Stimulated activated CD8-positive, alpha-beta memory T cell treated with anti-CD3 and anti-CD28 coated beads, Interleukin-15, amount 100 ng/mL, for 4 hours (primary cell): Measurements from ENCODE around the gene MYO18B.

Experiments used
- DNase-seq, 2 donors: peaks; one replicate each; pipeline ENCODE4 v3.0.0-alpha.2; 2020; ENCODE audit warnings: low read depth in 2 of 2

The MYO18B gene

DNA sequence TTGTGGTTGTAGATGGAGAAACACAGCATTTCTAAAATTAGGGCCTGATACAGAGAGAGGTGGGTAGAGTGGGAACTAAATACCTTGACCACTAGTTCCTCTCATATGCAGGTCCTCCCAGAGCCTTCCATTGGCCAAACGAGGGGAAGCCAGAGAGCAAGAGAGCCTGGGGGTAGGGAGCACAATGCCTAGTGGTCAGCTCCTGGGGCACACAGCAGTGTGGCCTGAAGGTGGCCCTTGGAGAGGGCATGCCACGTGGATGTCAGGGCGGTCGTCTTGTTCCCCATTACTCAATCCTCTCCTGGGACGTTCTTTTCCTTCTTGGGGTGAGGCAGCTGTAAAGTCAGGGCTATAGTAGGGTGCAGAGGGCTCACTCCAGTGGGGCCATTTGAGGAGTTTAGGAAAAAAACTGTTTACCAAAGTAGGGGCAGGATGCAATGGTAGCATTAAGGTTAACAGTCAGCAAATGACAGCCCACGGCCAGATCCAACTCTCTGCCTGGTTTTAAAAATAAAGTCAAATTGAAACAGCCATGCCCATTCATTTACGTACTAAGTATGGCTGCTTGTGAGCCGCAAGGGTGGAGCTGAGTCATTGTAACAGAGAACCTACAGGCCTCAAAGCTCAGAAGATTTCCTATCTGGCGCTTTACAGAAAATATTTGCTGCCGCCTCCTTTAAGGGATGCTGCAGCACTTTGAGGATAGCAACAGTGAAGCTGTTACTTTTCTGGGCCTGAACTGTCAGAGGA, 7.6 kb downstream of the MYO18B start:
- DNase-seq = no peak

DNA sequence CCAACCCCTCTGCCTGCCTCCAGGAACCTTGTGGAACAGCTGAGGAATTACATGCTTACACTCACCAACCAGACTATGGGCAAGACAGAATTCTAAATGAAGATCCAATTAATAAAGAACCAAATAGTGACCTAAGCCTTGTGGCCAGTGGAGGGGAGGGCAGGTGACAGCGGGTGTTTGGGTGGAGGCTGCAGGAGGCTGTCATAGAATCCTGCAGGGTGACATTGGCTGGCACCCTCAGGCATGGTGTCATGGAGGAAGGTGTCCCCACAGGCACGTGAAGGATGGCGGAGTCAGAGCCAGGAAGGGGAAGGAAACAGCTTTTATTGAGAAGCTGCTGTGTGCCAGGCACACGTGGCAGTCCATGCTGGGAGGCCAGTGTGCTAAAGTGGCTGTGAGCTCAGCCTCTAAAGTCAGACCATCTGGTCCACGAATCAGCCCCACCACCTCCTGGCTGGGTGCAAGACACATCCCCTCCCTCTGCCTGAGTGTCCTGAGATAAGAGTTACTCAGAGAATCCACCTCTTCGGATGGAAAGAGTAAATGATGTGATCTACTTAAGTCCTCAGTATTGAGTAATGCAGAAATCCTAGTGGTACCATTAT, 8.7 kb downstream of the MYO18B start:
- no peak for DNase-seq

DNA sequence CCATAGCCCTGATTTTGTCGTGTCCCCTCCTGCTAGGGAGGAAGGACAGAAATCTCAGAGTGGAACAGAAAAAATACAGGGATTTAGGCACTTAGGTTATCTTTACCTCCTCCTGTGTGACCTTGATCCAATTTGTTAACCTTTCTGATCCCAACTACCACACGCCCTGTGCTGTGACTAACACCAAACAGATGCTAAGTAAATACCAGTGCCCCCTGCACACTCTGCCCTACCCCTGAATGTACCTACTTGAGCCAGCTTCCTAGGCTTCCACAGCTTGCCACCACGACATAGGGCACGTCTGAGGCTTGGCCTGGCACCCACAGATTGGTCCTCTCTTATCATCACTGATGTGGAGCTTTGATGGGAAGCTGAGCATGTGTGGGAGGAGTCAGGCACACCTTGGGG, 9.2 kb downstream of the MYO18B start:
- DNase-seq = no peak

DNA sequence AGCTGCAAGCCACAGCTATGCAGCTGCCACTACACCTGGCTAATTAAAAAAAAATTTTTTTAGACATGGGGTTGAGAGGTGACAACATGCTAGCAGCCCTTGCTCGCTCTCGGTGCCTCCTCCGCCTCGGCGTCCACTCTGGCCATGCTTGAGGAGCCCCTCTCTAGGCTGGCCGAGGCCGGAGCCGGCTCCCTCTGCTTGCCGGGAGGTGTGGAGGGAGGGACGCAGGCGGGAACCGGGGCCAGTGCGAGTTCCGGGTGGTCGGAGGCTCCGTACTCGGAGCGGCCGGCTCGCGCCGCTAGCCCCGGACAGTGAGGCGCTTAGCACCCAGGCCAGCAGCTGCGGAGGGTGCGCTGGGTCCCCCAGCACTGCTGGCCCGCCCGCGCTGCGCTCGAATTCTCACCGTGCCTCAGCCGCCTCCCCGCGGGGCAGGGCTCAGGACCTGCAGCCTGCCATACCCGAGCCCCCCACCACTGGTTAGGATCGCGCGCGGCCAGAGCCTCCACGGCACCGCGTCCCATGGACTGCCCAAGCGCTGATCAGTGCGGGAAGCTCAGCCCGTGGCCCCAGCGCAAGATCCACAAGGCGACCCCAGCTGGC, 10.7 kb downstream of the MYO18B start:
- DNase-seq = no peak

DNA sequence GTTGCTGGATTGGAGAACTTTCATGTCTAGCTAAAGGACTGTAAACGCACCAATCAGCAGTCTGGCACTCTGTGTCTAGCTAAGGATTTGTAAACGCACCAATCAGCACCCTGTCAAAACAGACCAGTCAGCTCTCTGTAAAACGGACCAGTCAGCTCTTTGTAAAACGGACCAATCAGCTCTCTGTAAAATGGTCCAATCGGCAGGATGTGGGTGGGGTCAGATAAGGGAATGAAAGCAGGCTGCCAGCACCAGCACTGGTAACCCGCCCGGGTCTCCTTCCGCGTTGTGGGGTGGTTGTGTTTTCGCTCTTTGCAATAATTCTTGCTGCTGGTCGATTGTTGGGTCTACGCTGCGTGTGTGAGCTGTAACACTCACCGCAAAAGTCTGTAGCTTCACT, 11.3 kb downstream of the MYO18B start:
- no peak for DNase-seq

DNA sequence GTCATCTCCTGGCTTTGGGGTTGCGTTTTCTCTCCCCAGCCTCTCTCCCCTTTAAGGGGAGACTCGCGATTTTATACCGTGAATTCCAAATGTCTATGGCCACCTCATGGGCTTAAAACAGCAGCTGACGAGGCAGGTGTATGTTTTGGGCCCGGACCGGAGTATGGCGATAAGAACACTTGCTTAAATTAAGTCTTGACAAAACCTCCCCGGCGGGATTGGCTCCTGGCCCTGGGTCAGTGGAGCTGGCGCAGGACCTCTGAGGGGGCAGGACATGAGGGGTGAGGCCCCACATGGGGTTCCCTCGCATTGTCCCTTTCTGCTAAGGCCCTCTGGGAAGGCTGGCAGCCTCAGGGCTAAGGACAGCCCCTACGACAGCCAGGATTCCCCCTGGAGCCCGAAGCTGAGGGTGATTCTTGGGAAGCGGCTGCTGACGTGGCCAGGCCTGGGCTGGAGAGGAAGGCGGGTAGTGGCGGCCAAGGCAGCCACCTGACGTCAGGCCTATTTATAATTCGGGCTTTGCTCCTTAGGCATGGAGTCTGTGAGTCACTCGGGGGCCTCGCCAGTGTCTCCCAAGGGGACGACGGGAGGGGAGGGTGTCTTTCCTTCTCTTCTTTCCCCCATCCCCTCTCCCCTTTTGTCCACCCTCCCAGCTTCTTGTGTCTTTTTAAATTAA, 12.7 kb downstream of the MYO18B start:
- no peak for DNase-seq

DNA sequence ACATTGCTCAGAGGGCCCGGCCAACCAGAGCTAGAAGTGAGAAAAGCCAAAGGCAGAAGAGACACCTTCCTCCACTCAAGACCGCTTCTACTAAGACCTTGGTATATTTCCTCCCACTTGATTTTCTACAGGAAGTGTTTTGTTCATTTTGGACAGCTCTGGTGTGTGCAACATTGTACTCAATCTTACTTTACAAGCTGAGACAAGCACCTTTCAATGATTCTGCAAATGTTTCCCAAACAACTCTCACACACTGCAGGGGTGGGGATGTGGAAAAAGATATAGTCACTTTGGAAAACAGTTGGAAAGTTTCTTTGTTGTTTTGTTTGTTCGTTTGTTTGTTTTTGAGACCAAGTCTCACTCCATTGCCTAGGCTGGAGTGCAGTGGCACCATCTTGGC, 15.7 kb downstream of the MYO18B start:
- DNase-seq = no peak

DNA sequence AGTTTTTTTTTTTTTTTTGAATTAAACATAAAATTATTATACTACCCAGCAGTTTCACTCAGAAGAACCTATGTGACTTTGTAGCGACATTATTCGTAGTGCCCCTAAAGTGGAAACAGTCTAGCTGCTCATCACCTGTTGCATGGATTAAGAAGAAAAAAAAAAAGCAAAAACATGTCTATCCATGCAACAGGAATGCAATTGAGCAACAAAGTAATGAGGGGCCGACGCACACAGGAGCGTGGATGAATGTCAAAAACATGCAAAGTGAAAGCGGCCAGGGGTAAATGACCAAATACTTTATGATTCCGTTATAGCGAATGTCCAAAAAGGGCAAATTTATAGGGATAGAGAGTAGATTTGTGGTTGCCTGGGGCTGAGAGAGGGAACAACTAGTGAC, 16.3 kb downstream of the MYO18B start:
- no peak for DNase-seq

DNA sequence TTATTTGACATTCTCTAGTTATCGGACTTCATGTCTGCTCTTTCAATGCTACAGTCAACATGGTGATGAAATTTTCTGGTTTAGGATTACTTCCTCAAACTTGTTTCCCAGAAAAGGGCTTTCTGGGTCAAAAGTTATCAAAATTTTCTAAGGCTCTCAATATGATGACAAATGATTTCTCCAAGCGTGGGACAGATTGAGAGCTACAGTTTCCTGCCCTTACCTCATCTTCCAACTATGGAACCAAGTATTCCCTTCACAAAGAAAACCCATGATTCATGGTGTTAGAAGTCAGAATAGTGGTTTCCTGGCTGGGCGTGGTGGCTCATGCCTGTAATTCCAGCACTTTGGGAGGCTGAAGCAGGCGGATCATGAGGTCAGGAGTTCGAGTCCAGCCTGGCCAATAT, 17.8 kb downstream of the MYO18B start:
- no peak for DNase-seq

DNA sequence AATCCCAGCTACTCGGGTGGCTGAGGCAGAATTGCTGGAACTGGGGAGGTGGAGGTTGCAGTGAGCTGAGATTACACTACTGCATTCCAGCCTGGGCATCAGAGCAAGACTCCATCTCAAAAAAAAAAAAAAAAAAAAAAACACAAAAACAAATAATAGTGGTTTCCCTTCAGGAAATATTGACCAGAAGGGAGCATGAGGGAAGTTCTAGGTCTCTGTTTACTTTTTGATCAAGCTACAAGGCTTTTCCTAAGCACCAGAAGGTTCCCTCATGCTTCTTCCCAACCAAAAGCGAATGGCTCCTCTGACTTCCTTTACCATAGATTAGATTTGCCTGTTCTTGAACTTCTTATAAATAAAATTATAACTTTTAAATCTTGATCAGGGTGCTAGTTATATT, 18.3 kb downstream of the MYO18B start:
- DNase-seq = no peak

DNA sequence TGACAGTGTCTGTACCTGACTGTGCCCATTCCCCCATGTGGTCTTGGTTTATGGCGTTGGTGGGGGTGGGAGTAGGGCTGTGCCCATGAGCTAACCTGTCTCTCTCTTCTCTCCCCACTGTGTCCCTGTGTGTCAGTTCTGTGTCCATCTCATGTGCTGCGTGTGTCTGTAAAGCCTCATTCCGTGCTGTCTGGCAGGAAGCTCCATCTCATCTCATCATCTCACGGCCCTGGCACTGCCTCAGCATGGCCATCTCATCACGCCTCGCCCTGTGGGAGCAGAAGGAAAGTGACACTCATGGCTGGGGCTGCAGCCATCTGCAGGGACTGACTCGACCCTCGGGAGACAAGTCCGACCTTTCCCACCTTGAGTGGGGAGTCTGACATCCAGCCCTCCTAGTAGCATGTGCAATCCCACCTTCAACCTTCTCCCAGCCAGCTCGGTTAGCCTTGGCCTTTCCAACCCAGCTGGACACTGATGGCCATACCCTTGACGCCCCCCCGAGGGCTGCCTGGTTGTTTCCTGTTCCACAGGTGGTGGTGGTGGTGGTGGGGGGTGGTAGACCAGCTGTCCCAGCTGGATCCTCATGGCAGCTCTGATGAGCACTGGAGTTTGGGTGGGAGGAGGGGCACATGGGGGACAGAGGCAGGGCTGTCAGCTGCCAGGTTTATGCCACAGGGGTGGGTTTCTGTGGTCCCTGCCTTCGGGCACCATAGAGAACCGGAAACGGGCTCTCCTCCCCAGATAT, 19.0 kb downstream of the MYO18B start:
- no peak for DNase-seq

DNA sequence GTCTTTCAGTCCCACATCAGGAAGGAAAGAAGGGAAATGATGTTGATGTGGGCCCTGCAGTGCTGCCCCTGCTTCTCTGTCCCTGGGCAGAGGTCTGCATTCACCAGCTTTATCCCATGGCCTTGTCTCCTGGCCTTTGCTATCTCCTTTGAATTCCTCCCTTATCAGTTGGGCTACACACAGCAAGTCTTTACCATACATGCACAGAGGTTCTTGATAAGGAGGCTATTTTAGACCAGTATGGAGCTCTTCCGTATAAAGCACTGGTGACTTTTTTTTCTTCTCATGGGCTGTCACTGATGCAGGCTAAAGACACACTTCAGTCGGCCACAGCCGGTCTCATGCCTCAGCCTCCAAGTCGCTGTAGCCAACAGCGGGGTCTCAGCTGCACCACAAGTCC, 20.2 kb downstream of the MYO18B start:
- no peak for DNase-seq

DNA sequence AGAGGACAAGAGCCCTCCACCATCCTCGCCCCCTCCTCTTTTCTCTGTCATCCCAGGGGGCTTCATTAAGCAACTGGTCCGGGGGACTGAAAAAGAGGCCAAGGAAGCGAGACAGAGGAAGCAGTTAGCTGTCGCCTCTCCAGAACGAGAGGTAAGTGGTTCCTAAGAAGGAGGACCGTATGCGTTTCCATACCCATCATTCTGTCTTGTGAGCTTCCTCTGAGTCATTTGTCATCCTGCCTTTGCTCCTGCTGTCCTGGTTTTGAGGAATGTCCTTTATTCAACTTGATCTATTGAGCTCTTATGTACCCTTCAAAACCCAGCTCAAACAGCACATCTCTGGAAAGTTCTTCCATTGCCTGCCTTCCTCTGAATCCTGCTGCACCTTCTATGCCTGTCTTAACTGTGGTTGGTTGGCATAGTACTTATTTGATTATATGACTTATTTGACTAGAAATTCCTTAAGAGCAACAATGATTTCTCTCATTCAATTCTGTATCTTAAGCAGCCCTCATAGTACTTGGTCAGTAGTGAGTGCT, 21.3 kb downstream of the MYO18B start:
- no peak for DNase-seq

DNA sequence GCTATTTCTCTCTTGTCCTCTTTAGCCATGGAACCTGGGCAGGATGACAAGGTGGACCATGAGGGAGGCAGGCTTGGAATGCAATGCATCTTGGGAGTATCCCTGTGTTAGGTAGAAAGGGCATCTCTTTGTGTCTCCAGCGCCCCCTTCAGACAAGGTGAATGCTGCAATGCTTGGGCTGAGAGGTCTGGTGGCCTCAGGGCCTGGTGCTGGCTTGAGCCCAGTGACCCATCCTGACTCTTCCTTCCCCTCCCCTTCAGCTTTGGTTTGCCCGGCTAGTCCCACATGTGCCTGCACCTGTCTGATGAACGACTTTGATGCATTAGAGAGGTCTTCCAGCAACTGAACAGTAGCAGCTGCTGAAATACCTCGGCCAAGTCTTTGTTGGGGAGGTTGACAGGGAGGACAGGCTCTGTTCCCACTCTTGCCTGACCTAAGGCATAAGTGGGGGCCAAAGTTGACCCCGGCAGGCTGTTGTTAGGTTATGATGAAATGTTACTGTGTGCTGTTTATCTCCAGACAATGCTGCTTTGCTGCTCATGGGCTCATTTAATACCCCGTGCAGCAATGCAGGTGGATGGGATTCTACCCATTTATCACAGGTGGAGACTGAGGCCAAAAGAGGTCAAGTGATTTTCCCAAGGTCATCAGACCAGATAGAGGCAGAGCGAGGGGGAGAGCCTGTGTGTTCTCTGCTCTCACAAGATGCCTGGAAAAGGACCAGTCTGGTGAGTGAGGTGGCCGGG, 22.5 kb downstream of the MYO18B start:
- no peak for DNase-seq

DNA sequence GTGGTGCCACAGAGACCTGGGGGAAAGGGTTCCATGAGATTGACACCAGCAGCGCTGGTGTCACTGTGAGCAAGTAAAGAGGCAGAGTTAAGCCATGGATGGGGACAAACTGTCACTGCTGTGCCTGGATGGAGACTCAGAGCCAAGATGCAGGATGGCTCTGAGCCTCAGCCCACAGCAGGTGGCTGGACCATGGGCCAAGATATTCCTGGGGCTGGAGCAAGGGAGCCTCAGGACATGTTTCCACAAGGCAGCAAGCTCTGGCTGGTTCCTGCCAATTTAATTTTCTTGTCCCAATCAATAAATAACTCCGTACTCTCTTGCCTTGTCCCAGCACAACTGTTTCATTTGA, 23.0 kb downstream of the MYO18B start:
- no peak for DNase-seq

DNA sequence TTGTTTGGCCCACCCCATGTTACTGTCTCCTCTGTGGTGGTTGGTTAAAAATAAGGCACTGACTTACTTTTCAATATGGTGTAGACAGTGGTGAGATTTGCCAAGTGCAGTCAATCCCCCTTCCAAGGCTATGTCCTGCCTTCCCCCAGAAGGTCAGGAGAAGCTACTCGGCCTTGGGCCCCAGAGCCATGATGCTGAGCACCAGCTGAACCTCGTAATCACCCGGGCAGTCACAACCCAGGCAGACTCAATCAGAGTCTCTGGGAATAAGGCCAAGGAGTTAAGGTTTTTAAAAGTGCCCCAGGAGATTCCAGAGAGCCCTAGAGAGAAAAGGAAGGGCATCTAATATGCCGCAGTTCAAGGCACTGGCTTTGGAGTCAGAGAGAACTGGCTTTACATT, 23.8 kb downstream of the MYO18B start:
- no peak for DNase-seq

DNA sequence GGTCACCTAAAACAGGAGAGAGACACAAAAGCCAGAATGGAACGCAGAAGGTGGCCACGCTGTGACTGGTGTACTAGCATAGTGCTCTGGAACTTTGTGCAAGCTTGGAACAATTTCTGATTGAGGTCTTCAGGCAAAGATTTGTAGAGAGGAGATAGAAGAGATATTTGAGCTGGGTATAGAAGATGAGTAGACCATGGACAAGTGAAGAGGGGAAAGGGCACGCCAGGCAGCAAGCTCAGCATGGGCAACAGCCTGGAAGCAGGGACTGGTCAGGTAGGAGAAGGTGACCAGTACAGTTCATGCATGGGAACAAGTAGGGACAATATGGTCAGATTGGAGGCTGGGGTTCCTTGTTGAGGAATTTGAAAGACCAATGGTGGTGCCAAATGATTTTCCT, 24.4 kb downstream of the MYO18B start:
- DNase-seq = no peak

DNA sequence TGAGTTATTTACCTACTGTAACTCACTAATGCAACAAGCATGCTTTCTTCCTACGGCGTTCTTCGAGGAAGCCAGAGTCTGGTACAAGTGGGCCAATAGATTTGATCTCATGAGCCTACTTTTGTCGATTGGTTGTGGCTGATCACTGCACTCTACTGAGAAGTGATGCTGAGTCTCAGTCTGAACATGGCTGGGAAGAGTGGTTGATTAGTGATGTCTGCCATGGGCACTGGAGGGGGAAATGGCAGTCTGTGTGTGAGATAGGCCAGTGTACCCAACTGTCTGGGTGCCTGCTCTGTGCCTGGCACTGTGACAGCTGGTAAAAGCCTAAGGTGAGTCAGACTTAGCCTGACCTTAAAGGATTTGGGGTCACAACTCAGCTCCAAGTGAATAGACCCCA, 28.3 kb downstream of the MYO18B start:
- no peak for DNase-seq

DNA sequence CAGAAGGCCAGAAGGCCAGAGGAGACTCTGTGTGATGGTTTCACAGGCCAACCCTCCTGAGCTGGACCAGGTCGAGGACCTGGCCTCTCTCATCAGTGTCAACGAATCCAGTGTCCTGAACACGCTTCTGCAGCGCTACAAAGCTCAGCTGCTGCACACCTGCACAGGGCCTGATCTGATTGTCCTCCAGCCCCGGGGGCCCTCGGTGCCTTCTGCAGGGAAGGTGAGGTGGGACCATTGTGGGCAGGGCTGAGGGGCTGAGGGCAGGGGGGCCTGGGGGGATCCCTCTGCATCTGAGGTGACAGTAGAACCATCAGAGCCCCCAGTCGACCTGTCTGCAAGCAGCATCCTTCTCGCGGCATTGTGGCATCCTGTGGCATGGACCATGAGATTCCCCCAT, 30.3 kb downstream of the MYO18B start:
- DNase-seq = no peak

DNA sequence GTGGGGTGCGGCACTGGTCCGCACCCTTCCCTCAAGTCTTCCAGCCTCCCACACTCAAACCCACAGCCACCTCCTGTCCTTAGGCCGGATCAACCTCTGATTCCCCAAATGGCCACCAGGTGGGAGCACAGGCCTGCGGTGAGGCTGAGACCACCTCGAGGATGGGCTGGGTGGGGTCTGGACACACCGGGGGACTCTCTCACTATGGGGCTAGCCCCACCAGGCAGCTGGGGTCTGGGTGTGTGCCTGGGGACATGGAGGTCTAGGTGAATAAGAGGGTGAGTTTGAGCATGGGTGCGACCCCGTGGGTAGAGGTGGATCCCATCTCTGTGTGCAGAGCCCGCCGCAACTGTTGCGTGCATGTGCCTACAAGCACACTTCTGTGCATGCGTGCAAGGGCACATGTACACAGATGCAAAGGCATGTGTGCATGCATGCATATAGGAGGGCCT, 32.6 kb downstream of the MYO18B start:
- DNase-seq = no peak

DNA sequence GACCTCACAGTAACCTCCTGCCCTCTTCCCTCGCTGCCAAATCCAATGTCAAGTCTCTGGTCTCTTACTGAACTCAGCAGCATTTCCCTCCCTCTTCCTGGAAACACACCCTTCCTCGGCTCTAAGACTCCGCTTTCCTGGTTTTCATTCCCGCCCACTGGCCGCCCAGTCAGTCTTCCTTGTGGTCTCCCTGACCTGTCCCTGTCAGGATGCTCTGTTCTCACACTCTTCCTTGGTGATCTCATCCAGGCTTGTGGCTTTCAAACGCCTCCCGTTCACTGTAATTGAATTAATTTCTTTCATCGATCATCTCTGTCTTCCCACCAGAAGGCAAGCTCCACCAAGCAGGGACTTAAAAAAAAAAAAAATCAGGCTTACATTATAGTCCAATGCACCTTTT, 33.5 kb downstream of the MYO18B start:
- DNase-seq = no peak
